Astrocyte (in vitro differentiated cells and primary cell): ENCODE results near the gene FMO5.

Source experiments
- CTCF ChIP-seq: IDR thresholded peaks from 2 replicates; pipeline ENCODE4 v1.5.1; 2011; ENCODE audit warnings: low read depth, mild to moderate bottlenecking, inconsistent platforms, low read length, moderate library complexity; ENCODE audit not compliant: insufficient read depth
- EZH2 ChIP-seq: IDR thresholded peaks from 2 replicates; pipeline ENCODE4 v1.6.1; 2012; ENCODE audit warnings: mild to moderate bottlenecking, low read length, inconsistent platforms; ENCODE audit not compliant: insufficient read depth

GRCh38 chr1:147225193-147225730 is at the start of gene FMO5:
- TF ChIP-seq CTCF = no peak
- no peak for TF ChIP-seq EZH2
